Hepatocyte (in vitro differentiated cells): Measurements from ENCODE around the gene GPX2.

Experiments
- CTCF ChIP-seq: fragments of 200-600 bp; sonication (generic); IDR thresholded peaks from 2 replicates; pipeline ENCODE4 v1.5.1; 2016; ENCODE audit warnings: antibody characterized with exemption, mild to moderate bottlenecking; ENCODE audit not compliant: poor library complexity
- EZH2 ChIP-seq: fragments of 200-600 bp; sonication (generic); IDR thresholded peaks from 2 replicates; pipeline ENCODE4 v1.6.1; 2016; ENCODE audit warnings: antibody characterized with exemption, mild to moderate bottlenecking, borderline replicate concordance
- EZH2phosphoT487 ChIP-seq: fragments of 200-600 bp; sonication (generic); IDR thresholded peaks from one replicate; pipeline ENCODE4 v1.6.1; 2018; ENCODE audit warnings: antibody characterized with exemption, mild to moderate bottlenecking, low read depth, moderate library complexity; ENCODE audit not compliant: unreplicated experiment, severe bottlenecking

GRCh38 chr14:64968651-64969050, 26.1 kb upstream of the GPX2 start:
- TF ChIP-seq EZH2 (no peak), CTCF (no peak), EZH2phosphoT487 (no peak)
